H1 (cell line): ENCODE data around the gene DEGS1. TPM values are rescaled to one million over a fixed set of nuclear protein-coding genes. Genes with fewer than 3 reads are reported as not detected.

ENCODE experiments used
- CTCF ChIA-PET: fragments of 300-600 bp; sonication (Branson Sonifier 250); formaldehyde crosslinking; loops from one replicate; lab custom pipeline; 2021; ENCODE audit not compliant: partially characterized antibody; lab: Charles Lee
- POLR2A ChIA-PET: fragments of 300-600 bp; sonication (Branson Sonifier 250); formaldehyde crosslinking; loops from one replicate; lab custom pipeline; 2021; ENCODE audit warnings: inconsistent platforms; ENCODE audit not compliant: partially characterized antibody; lab: Charles Lee
- DNase-seq, 2 experiments: peaks; one replicate each; pipeline versions ENCODE4 v3.0.0 to v3.0.0-alpha.2; 2010 to 2022; ENCODE audit warnings: low spot score in 2 of 2, low read depth in 1 of 2, mixed read lengths in 1 of 2
- FAIRE-seq: peaks from 2 replicates; lab custom pipeline; 2011; peaks lifted over from hg19 to GRCh38; lab: Jason Lieb, UNC
- H2AFZ ChIP-seq: 2 replicates; pipeline ENCODE4 v1.8.1; 2012; ENCODE audit warnings: low read length, inconsistent platforms
- H2AK5ac ChIP-seq: 2 replicates; pipeline ENCODE4 v1.6.1; 2013; ENCODE audit warnings: low read depth, low read length
- H2BK120ac ChIP-seq: replicated peaks from 2 replicates; pipeline ENCODE3; 2013; ENCODE audit warnings: low read depth, low read length, inconsistent platforms
- H2BK12ac ChIP-seq: 2 replicates; pipeline ENCODE4 v1.6.1; 2013; ENCODE audit warnings: low read depth, low read length
- H2BK15ac ChIP-seq: 2 replicates; pipeline ENCODE4 v1.6.1; 2013; ENCODE audit warnings: low read length
- H2BK20ac ChIP-seq: 2 replicates; pipeline ENCODE4 v1.6.1; 2013; ENCODE audit warnings: low read length
- H2BK5ac ChIP-seq: 2 replicates; pipeline ENCODE4 v1.6.1; 2013; ENCODE audit warnings: low read depth, low read length
- H3K14ac ChIP-seq: 2 replicates; pipeline ENCODE4 v1.6.1; 2013; ENCODE audit warnings: inconsistent platforms; ENCODE audit not compliant: insufficient read length
- H3K18ac ChIP-seq: 2 replicates; pipeline ENCODE4 v1.6.1; 2013; ENCODE audit warnings: low read length; ENCODE audit errors: extremely low read depth
- H3K23ac ChIP-seq: 2 replicates; pipeline ENCODE4 v1.6.1; 2013; ENCODE audit warnings: inconsistent platforms; ENCODE audit not compliant: insufficient read length
- H3K23me2 ChIP-seq: 2 replicates; pipeline ENCODE4 v1.6.1; 2013; ENCODE audit warnings: low read depth, low read length
- H3K27ac ChIP-seq: 2 replicates; pipeline ENCODE4 v1.6.1; 2011; ENCODE audit warnings: low read depth, low read length, inconsistent platforms
- H3K27me3 ChIP-seq, 4 experiments: replicated peaks in 1 of 4; 1 replicate in 1 of 4; 2 replicates in 3 of 4; pipeline versions ENCODE4 v1.6.1 to v1.8.1; 2011 to 2013; ENCODE audit warnings: low read length in 3 of 4, mild to moderate bottlenecking in 3 of 4, inconsistent platforms in 2 of 4, mixed read lengths in 2 of 4, moderate library complexity in 1 of 4; ENCODE audit not compliant: control insufficient read depth in 3 of 4, insufficient read depth in 3 of 4; ENCODE audit errors: extremely low read depth in 1 of 4
- H3K36me3 ChIP-seq, 4 experiments: 2 replicates each; pipeline versions ENCODE4 v1.6.1 to v1.8.1; 2011 to 2013; ENCODE audit warnings: mild to moderate bottlenecking in 4 of 4, low read length in 3 of 4, moderate library complexity in 2 of 4, control low read depth in 1 of 4, inconsistent platforms in 1 of 4; ENCODE audit not compliant: insufficient read depth in 4 of 4, control insufficient read depth in 2 of 4
- H3K4ac ChIP-seq: replicated peaks from 2 replicates; pipeline ENCODE3; 2013; ENCODE audit warnings: low read length, low read depth, mixed read lengths, inconsistent platforms; ENCODE audit not compliant: insufficient read length
- H3K4me1 ChIP-seq, 4 experiments: replicated peaks in 1 of 4; 1 replicate in 1 of 4; 2 replicates in 3 of 4; pipeline versions ENCODE4 v1.6.1 to v1.8.1; 2011 to 2013; ENCODE audit warnings: low read length in 3 of 4, inconsistent platforms in 2 of 4, mixed read lengths in 1 of 4; ENCODE audit not compliant: insufficient read depth in 4 of 4, control insufficient read depth in 3 of 4
- H3K4me2 ChIP-seq, 2 experiments: 2 replicates each; pipeline versions ENCODE4 v1.6.1 to v1.8.1; 2011 to 2013; ENCODE audit warnings: low read depth in 2 of 2, low read length in 2 of 2, control low read depth in 1 of 2, inconsistent platforms in 1 of 2, mild to moderate bottlenecking in 1 of 2; ENCODE audit not compliant: insufficient read depth in 1 of 2
- H3K4me3 ChIP-seq, 4 experiments: fragments of 200-600, 300-600 bp in 1 of 4; sonication (generic), shearing (Covaris generic), sonication (Bioruptor Twin) in 1 of 4; 2 replicates each; pipeline versions ENCODE4 v1.5.1 to v1.8.1; 2011 to 2016; ENCODE audit warnings: low read length in 4 of 4, low read depth in 3 of 4, control low read depth in 2 of 4, inconsistent platforms in 2 of 4, mild to moderate bottlenecking in 2 of 4, mixed read lengths in 1 of 4, moderate library complexity in 1 of 4; ENCODE audit not compliant: insufficient read depth in 2 of 4; ENCODE audit errors: extremely low read depth in 1 of 4
- H3K56ac ChIP-seq: replicated peaks from 2 replicates; pipeline ENCODE3; 2013; ENCODE audit warnings: low read depth, mild to moderate bottlenecking, mixed read lengths, low read length, inconsistent platforms; ENCODE audit not compliant: insufficient read length
- H3K79me1 ChIP-seq: 2 replicates; pipeline ENCODE4 v1.6.1; 2013; ENCODE audit warnings: low read depth, low read length, control low read depth
- H3K79me2 ChIP-seq, 2 experiments: 2 replicates each; pipeline versions ENCODE4 v1.6.1 to v1.8.1; 2012 to 2013; ENCODE audit warnings: low read length in 2 of 2, mild to moderate bottlenecking in 2 of 2, inconsistent platforms in 1 of 2; ENCODE audit not compliant: insufficient read depth in 2 of 2, control insufficient read depth in 1 of 2
- H3K9ac ChIP-seq, 4 experiments: replicated peaks in 1 of 4; 1 replicate in 1 of 4; 2 replicates in 3 of 4; pipeline versions ENCODE4 v1.6.1 to v1.8.1; 2011 to 2013; ENCODE audit warnings: low read depth in 3 of 4, low read length in 3 of 4, control low read depth in 2 of 4, mild to moderate bottlenecking in 2 of 4, moderate library complexity in 2 of 4, inconsistent platforms in 1 of 4; ENCODE audit errors: extremely low read depth in 1 of 4
- H3K9me3 ChIP-seq, 2 experiments: 2 replicates each; pipeline versions ENCODE4 v1.6.1 to v1.8.1; 2012 to 2013; ENCODE audit warnings: mild to moderate bottlenecking in 2 of 2, moderate library complexity in 2 of 2, control low read depth in 1 of 2, inconsistent platforms in 1 of 2, low read depth in 1 of 2, low read length in 1 of 2, mixed read lengths in 1 of 2; ENCODE audit not compliant: insufficient read depth in 2 of 2
- H4K20me1 ChIP-seq, 2 experiments: replicated peaks in 1 of 2; 2 replicates each; pipeline versions ENCODE3 to v1.8.1; 2011 to 2013; ENCODE audit warnings: inconsistent platforms in 2 of 2, low read length in 2 of 2, mild to moderate bottlenecking in 1 of 2; ENCODE audit not compliant: insufficient read depth in 2 of 2, control insufficient read depth in 1 of 2
- H4K5ac ChIP-seq: 2 replicates; pipeline ENCODE4 v1.6.1; 2013; ENCODE audit warnings: low read length, low read depth, mixed read lengths, inconsistent platforms; ENCODE audit not compliant: insufficient read length
- H4K8ac ChIP-seq: 2 replicates; pipeline ENCODE4 v1.8.0; 2013; ENCODE audit warnings: mild to moderate bottlenecking, moderate library complexity, low read length, inconsistent platforms; ENCODE audit not compliant: insufficient read depth; ENCODE audit errors: extremely low read depth
- H4K91ac ChIP-seq: replicated peaks from 2 replicates; pipeline ENCODE3; 2013; ENCODE audit warnings: low read length, mixed read lengths, inconsistent platforms; ENCODE audit not compliant: insufficient read length
- ATF2 ChIP-seq: IDR thresholded peaks from 2 replicates; pipeline ENCODE4 v1.6.1; 2012; ENCODE audit warnings: low read length, inconsistent platforms
- CBX5 ChIP-seq: fragments of 300-800, 300-1000 bp; sonication (generic); IDR thresholded peaks from 2 replicates; pipeline ENCODE4 v1.7.1; 2016; ENCODE audit warnings: antibody characterized with exemption, low read length, low read depth
- CBX8 ChIP-seq: fragments of 300-800, 300-1000 bp; sonication (generic); IDR thresholded peaks from 2 replicates; pipeline ENCODE4 v1.7.1; 2016; ENCODE audit warnings: low read depth, low read length, borderline replicate concordance
- CREB1 ChIP-seq: IDR thresholded peaks from 2 replicates; pipeline ENCODE4 v1.6.1; 2012; ENCODE audit warnings: inconsistent platforms
- CTBP2 ChIP-seq: IDR thresholded peaks from 2 replicates; pipeline ENCODE4 v1.7.0; 2011; ENCODE audit warnings: borderline replicate concordance, mild to moderate bottlenecking, moderate library complexity, mixed read lengths, low read length; ENCODE audit not compliant: insufficient read depth, insufficient read length
- EP300 ChIP-seq, 2 experiments: IDR thresholded peaks; 1 replicate in 1 of 2; 2 replicates in 1 of 2; pipeline ENCODE4 v1.6.1; 2011 to 2012; ENCODE audit warnings: low read depth in 2 of 2, low read length in 2 of 2, mild to moderate bottlenecking in 2 of 2, borderline replicate concordance in 1 of 2, inconsistent platforms in 1 of 2, moderate library complexity in 1 of 2
- GABPA ChIP-seq: IDR thresholded peaks from 2 replicates; pipeline ENCODE4 v1.6.1; 2011; ENCODE audit warnings: mild to moderate bottlenecking, low read length, moderate library complexity, borderline replicate concordance; ENCODE audit not compliant: insufficient read depth
- POLR2AphosphoS5 ChIP-seq: IDR thresholded peaks from 2 replicates; pipeline ENCODE4 v1.6.1; 2011; ENCODE audit warnings: low read depth, low read length
- RNF2 ChIP-seq: fragments of 200-900, 300-1000 bp; sonication (generic); IDR thresholded peaks from 2 replicates; pipeline ENCODE4 v1.7.1; 2016; ENCODE audit warnings: borderline replicate concordance, low read depth, mild to moderate bottlenecking, antibody characterized with exemption, low read length; ENCODE audit not compliant: poor library complexity, severe bottlenecking; ENCODE audit errors: missing control alignments
- SIRT6 ChIP-seq: IDR thresholded peaks from one replicate; pipeline ENCODE4 v1.7.1; 2012; ENCODE audit warnings: low read length, inconsistent platforms
- TAF7 ChIP-seq: optimal IDR thresholded peaks from 2 replicates; pipeline ENCODE3; 2011; ENCODE audit warnings: low read depth, mild to moderate bottlenecking, inconsistent platforms, low read length, moderate library complexity, borderline replicate concordance
- TCF12 ChIP-seq: IDR thresholded peaks from 2 replicates; pipeline ENCODE4 v1.6.1; 2011; ENCODE audit warnings: low read depth, mild to moderate bottlenecking, low read length
- WGBS, 2 experiments: shearing (Covaris generic) in 1 of 2; methylation state at CpG; one replicate each; pipeline versions ENCODE4 v1.1.6 to v1.1.7; 2013 to 2015; ENCODE audit warnings: low lambda C conversion rate in 2 of 2, mixed read lengths in 2 of 2, inconsistent platforms in 1 of 2, low coverage in 1 of 2, missing lambda C conversion rate in 1 of 2; ENCODE audit not compliant: insufficient replicate concordance in 2 of 2, insufficient coverage in 1 of 2, insufficient read length in 1 of 2; ENCODE audit errors: extremely low coverage in 1 of 2, missing lambda C conversion rate in 1 of 2; 5-methylcytosine and 5-hydroxymethylcytosine counted together
- polyA plus RNA-seq, 7 experiments: library from polyadenylated mRNA; depleted of rRNA in 3 of 7; stranded (reverse) in 5 of 7; unstranded in 2 of 7; fragments of >200 nt in 5 of 7; fragments of 200-250 nt in 2 of 7; gene quantifications; 1 replicate in 5 of 7; 2 replicates in 1 of 7; 4 replicates in 1 of 7; pipeline versions ENCODE4 v1.2.1 to v1.2.3, GENCODE V29; 2011 to 2013; ENCODE audit warnings: missing spikeins in 2 of 7, mixed read lengths in 2 of 7
- total RNA-seq: library from RNA; stranded (reverse); fragmentation: NEBNext Ultra II Directional; extraction: Animal tissue kit (Norgen Biotek cat#: 25700); gene quantifications from 2 replicates; pipeline ENCODE4 v1.2.1, GENCODE V29; 2021

DEGS1 gene
- total and polyA plus RNA-seq, 2 of the 8 experiments (the other 6 are each of a cell fraction or from before 2014, with no cell fraction given): 46.1 to 114 TPM

- H3K9me3 ChIP-seq: no peaks in the 10 kb centered on the region
- H3K79me2 ChIP-seq: no peaks in the 10 kb centered on the region
- no peak overlapping the region for H3K56ac ChIP-seq
- H4K20me1 ChIP-seq: no peaks in the 10 kb centered on the region
- H2AFZ ChIP-seq: no peak overlapping the region
- no peak overlapping the region for H3K4me2 ChIP-seq
- no peak overlapping the region for H2BK5ac ChIP-seq
- no peaks in the 10 kb centered on the region for H3K36me3 ChIP-seq
- ChIA-PET CTCF (interaction anchor here (0.6 to 2.1 kb wide), 4 partner anchors 10 to 162 kb away, joined by 3 to 5 read pairs (median 5); no protein-coding TSS in a partner anchor), POLR2A (interaction anchor here (0.9 kb wide), 1 partner anchor 133 kb away, joined by 3 read pairs; no protein-coding TSS in a partner anchor)
- H3K9ac ChIP-seq: no peak overlapping the region; a peak in 1 of 7 replicates
- H4K8ac ChIP-seq: no peak overlapping the region
- H3K4me1 ChIP-seq: peaks cover 0 to 12% (median 3%) of the 10 kb centered on the region in 4 experiments; a peak in 3 of 7 replicates
- no peak overlapping the region for H2AK5ac ChIP-seq
- no peak overlapping the region for H4K91ac ChIP-seq
- H2BK15ac ChIP-seq: no peak overlapping the region
- H3K27me3 ChIP-seq: no peaks in the 10 kb centered on the region
- FAIRE-seq (no peak), DNase-seq (no peak)
- no peak overlapping the region for H3K18ac ChIP-seq
- no peak overlapping the region for H3K23ac ChIP-seq
- H3K27ac ChIP-seq: no peak overlapping the region
- 86 to 89% methylated on average over 1 to 3 of the region's 3 CpGs for WGBS, 2 experiments
- H3K4me3 ChIP-seq: no peak overlapping the region
- no peak overlapping the region for H2BK12ac ChIP-seq
- H4K5ac ChIP-seq: no peak overlapping the region
- H3K79me1 ChIP-seq: no peaks in the 10 kb centered on the region
- H3K4ac ChIP-seq: no peak overlapping the region
- H2BK20ac ChIP-seq: no peak overlapping the region
- no peak overlapping the region for H3K14ac ChIP-seq
- no peak overlapping the region for H2BK120ac ChIP-seq
- H3K23me2 ChIP-seq: peaks cover 3% of the 10 kb centered on the region; the same call in 1 of the 2 replicates
- no peak for TF ChIP-seq GABPA
- TF ChIP-seq TCF12: no peak
- TF ChIP-seq CBX5: no peak
- TF ChIP-seq EP300 (IDR thresholded peaks at IDR 0.05; ENCODE audit: borderline replicate concordance in 1 of 2, low read depth in 2 of 2, low read length in 2 of 2): no peak
- no peak for TF ChIP-seq RNF2
- no peak for TF ChIP-seq CTBP2
- TF ChIP-seq CREB1: no peak
- TF ChIP-seq SIRT6: no peak
- TF ChIP-seq CBX8: no peak
- no peak for TF ChIP-seq POLR2AphosphoS5
- no peak for TF ChIP-seq ATF2
- TF ChIP-seq TAF7: no peak
Observed at GRCh38 chr1:224172229-224172628, 10.8 kb upstream of the DEGS1 start.
